Endodermal cell (in vitro differentiated cells): Measurements from ENCODE around the gene AGBL1. TPM values are rescaled to one million over a fixed set of nuclear protein-coding genes. Genes with fewer than 3 reads are reported as not detected.

Source experiments
- DNase-seq: peaks from one replicate; pipeline ENCODE4 v3.0.0-alpha.2; 2017
- H3K27ac ChIP-seq: 2 replicates; pipeline ENCODE4 v1.5.1; 2013; ENCODE audit warnings: mild to moderate bottlenecking, low read depth, low read length, moderate library complexity
- H3K27me3 ChIP-seq: 2 replicates; pipeline ENCODE4 v1.6.1; 2013; ENCODE audit warnings: mild to moderate bottlenecking, low read length, moderate library complexity; ENCODE audit not compliant: insufficient read depth, control insufficient read depth, poor library complexity, severe bottlenecking
- H3K36me3 ChIP-seq: 2 replicates; pipeline ENCODE4 v1.7.0; 2013; ENCODE audit warnings: mild to moderate bottlenecking, low read length, moderate library complexity; ENCODE audit not compliant: control insufficient read depth, insufficient read depth
- H3K4me1 ChIP-seq: one replicate; pipeline ENCODE4 v1.7.0; 2013; ENCODE audit warnings: low read length; ENCODE audit not compliant: control insufficient read depth, insufficient read depth
- H3K4me3 ChIP-seq: 2 replicates; pipeline ENCODE4 v1.5.1; 2013; ENCODE audit warnings: mild to moderate bottlenecking, low read length, moderate library complexity
- H3K9ac ChIP-seq: 2 replicates; pipeline ENCODE4 v1.6.1; 2013; ENCODE audit warnings: mild to moderate bottlenecking, low read length, moderate library complexity; ENCODE audit not compliant: poor library complexity, severe bottlenecking; ENCODE audit errors: extremely low read depth
- H3K9me3 ChIP-seq: 2 replicates; pipeline ENCODE4 v1.6.1; 2013; ENCODE audit warnings: mild to moderate bottlenecking, low read length, moderate library complexity; ENCODE audit not compliant: control insufficient read depth
- H3K27ac Mint-ChIP-seq: 2 replicates; pipeline ENCODE4 v1.8.0; 2020; ENCODE audit warnings: mixed read lengths
- H3K27me3 Mint-ChIP-seq: 2 replicates; pipeline ENCODE4 v1.8.0; 2021; ENCODE audit warnings: mild to moderate bottlenecking, mixed read lengths; ENCODE audit not compliant: insufficient read depth
- H3K36me3 Mint-ChIP-seq: 2 replicates; pipeline ENCODE4 v1.8.0; 2020; ENCODE audit warnings: low read depth, mixed read lengths
- H3K4me1 Mint-ChIP-seq: 2 replicates; pipeline ENCODE4 v1.8.0; 2020; ENCODE audit warnings: mixed read lengths
- H3K4me3 Mint-ChIP-seq: 2 replicates; pipeline ENCODE4 v1.8.0; 2020; ENCODE audit warnings: mild to moderate bottlenecking, moderate library complexity, mixed read lengths
- H3K9me3 Mint-ChIP-seq: 2 replicates; pipeline ENCODE4 v1.8.0; 2020; ENCODE audit warnings: mild to moderate bottlenecking, mixed read lengths
- WGBS, 2 experiments: methylation state at CpG; one replicate each; pipeline versions ENCODE4 v1.1.5 to v1.1.7; 2013; ENCODE audit warnings: missing lambda C conversion rate in 2 of 2, mixed read lengths in 1 of 2; ENCODE audit not compliant: insufficient coverage in 1 of 2, insufficient read length in 1 of 2; 5-methylcytosine and 5-hydroxymethylcytosine counted together
- total RNA-seq, 2 donors: library from RNA; stranded (reverse); fragmentation: NEBNext Ultra II Directional in 1 of 2; extraction: Animal tissue kit (Norgen Biotek cat#: 25700) in 1 of 2; gene quantifications; 2 replicates in 1 of 2; 3 replicates in 1 of 2; pipeline ENCODE4 v1.2.1, GENCODE V29; 2021
- TF ChIP-seq, protein P1 (sequence below): fragments of 200-600 bp; sonication (generic); conservative IDR thresholded peaks from 2 replicates; pipeline ENCODE4 v1.5.0; 2021; ENCODE audit warnings: antibody characterized with exemption, mild to moderate bottlenecking

Gene AGBL1
- total RNA-seq, 2 donors from 2014 or later = 0.07 to 0.11 TPM

- H3K27me3 ChIP-seq = peaks cover 20% of the 10 kb centered on the region
- no peaks in the 10 kb centered on the region for H3K36me3 Mint-ChIP-seq
- WGBS, 2 experiments = 92% methylated on average over 4 to 7 of the region's 7 CpGs
- H3K27ac Mint-ChIP-seq = no peak overlapping the region
- H3K36me3 ChIP-seq = no peaks in the 10 kb centered on the region
- TF ChIP-seq, protein P1, sequence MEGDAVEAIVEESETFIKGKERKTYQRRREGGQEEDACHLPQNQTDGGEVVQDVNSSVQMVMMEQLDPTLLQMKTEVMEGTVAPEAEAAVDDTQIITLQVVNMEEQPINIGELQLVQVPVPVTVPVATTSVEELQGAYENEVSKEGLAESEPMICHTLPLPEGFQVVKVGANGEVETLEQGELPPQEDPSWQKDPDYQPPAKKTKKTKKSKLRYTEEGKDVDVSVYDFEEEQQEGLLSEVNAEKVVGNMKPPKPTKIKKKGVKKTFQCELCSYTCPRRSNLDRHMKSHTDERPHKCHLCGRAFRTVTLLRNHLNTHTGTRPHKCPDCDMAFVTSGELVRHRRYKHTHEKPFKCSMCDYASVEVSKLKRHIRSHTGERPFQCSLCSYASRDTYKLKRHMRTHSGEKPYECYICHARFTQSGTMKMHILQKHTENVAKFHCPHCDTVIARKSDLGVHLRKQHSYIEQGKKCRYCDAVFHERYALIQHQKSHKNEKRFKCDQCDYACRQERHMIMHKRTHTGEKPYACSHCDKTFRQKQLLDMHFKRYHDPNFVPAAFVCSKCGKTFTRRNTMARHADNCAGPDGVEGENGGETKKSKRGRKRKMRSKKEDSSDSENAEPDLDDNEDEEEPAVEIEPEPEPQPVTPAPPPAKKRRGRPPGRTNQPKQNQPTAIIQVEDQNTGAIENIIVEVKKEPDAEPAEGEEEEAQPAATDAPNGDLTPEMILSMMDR = no peak
- no peak overlapping the region for H3K9ac ChIP-seq
- no peaks in the 10 kb centered on the region for H3K9me3 ChIP-seq
- no peak overlapping the region for H3K4me3 Mint-ChIP-seq
- H3K27ac ChIP-seq = no peak overlapping the region
- peaks cover under 1% of the 10 kb centered on the region for H3K9me3 Mint-ChIP-seq
- no peaks in the 10 kb centered on the region for H3K4me1 Mint-ChIP-seq
- no peak overlapping the region for H3K4me3 ChIP-seq
- no peaks in the 10 kb centered on the region for H3K4me1 ChIP-seq
- DNase-seq = no peak
- peaks cover 3% of the 10 kb centered on the region for H3K27me3 Mint-ChIP-seq
Measured at GRCh38 chr15:86813892-86814291, 734.2 kb downstream of the AGBL1 start.

DNA sequence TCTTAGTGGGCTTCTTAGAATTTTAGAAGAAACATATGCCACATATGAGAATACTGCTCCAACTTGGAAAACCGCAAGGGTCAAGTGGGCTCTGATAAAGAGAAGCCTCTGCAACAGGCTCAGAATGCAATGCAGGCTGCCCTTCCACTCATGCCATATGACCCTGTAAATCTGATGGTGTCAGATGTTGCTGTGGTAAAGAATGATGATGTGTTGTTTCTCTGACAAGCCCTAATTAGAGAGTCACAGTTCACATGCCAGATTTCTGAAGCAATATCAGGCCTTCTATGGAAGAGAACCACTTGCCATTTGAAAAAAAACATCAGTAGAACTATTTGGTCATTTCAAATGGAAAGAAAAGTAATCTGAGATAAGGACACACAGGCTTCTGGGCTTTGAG lies 749.6 kb downstream of the AGBL1 start:
- Histone ChIP-seq H3K27me3 (no peaks in the 10 kb centered on the region), H3K9ac (no peak overlapping the region), H3K4me1 (no peaks in the 10 kb centered on the region), H3K27ac (no peak overlapping the region), H3K4me3 (no peak overlapping the region), H3K9me3 (no peaks in the 10 kb centered on the region), H3K36me3 (no peaks in the 10 kb centered on the region)
- no peak overlapping the region for H3K4me3 Mint-ChIP-seq
- no peak for DNase-seq
- TF ChIP-seq, protein P1 = no peak
- no peaks in the 10 kb centered on the region for H3K27me3 Mint-ChIP-seq
- peaks cover 18% of the 10 kb centered on the region for H3K4me1 Mint-ChIP-seq
- WGBS, 2 experiments = 83 to 88% methylated on average over 1 of the region's 1 CpG
- H3K9me3 Mint-ChIP-seq = peaks cover 7% of the 10 kb centered on the region
- no peaks in the 10 kb centered on the region for H3K36me3 Mint-ChIP-seq
- H3K27ac Mint-ChIP-seq = no peak overlapping the region

DNA sequence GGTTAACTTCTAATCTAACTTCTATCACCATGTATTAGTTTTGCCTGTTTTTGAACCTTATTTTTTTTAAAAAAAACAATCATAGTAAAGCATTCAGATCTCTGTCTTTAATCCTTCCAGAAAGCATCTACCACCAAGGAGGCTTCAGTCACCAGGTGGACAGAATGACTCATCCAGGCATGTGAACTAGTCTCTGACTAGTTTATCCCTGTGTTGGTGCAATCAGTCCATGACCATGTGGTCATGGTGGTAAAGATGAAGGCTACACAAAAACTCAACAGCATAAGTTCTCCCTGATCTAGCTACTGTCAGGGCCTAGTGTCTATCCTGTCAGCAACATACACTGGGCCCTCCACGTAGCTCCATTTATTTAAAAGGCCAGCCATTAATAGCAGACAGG lies 750.6 kb downstream of the AGBL1 start:
- TF ChIP-seq, protein P1 = no peak
- 94 to 100% methylated on average over 1 of the region's 1 CpG for WGBS, 2 experiments

More for the DNA sequence above, 750.6 kb downstream of the AGBL1 start:
- H3K36me3 ChIP-seq = no peaks in the 10 kb centered on the region
- H3K4me1 ChIP-seq = no peaks in the 10 kb centered on the region
- no peaks in the 10 kb centered on the region for H3K27me3 ChIP-seq
- Mint-ChIP-seq H3K9me3 (no peaks in the 10 kb centered on the region), H3K36me3 (no peaks in the 10 kb centered on the region), H3K4me1 (peaks cover 18% of the 10 kb centered on the region), H3K27ac (no peak overlapping the region), H3K4me3 (no peak overlapping the region), H3K27me3 (no peaks in the 10 kb centered on the region)
- no peak overlapping the region for H3K4me3 ChIP-seq
- DNase-seq = no peak
- no peaks in the 10 kb centered on the region for H3K9me3 ChIP-seq
- no peak overlapping the region for H3K27ac ChIP-seq
- no peak overlapping the region for H3K9ac ChIP-seq
